ENCODE measurements around the gene GPR62. TPM values are rescaled to one million over a fixed set of nuclear protein-coding genes. Genes with fewer than 3 reads are reported as not detected.

Gene GPR62
- total and polyA plus RNA-seq, 9 donors = 0.15 to 0.83 (median 0.30) TPM

- H3K36me3 ChIP-seq = no peaks in the 10 kb centered on the region
- WGBS, 3 donors = 1 to 10% (median 4%) methylated on average over 11 of the region's 11 CpGs
- peak overlapping the region in 1 of 2 donors; percentile 86 for H3K27ac ChIP-seq
- peak in 3 of 5 donors; percentile 48 to 66 (median 51) for DNase-seq
- peak overlapping the region; percentile 62 for H3K4me3 ChIP-seq
- no peaks in the 10 kb centered on the region for H3K27me3 ChIP-seq
- no peaks in the 10 kb centered on the region for H3K9me3 ChIP-seq
- intact Hi-C loops (cut with DNase I) = no loop called here
- TF ChIP-seq CTCF (IDR thresholded peaks at IDR 0.05) (no peak), POLR2A (IDR thresholded peaks at IDR 0.05) (no peak), EP300 (IDR thresholded peaks at IDR 0.05) (no peak)
- peaks cover 8% of the 10 kb centered on the region for H3K4me1 ChIP-seq (ENCODE audit: insufficient read depth)
Observed at GRCh38 chr3:51968170-51968775, 13.1 kb downstream of the GPR62 start.

- Histone ChIP-seq H3K36me3 (no peaks in the 10 kb centered on the region), H3K9me3 (no peaks in the 10 kb centered on the region), H3K27me3 (no peaks in the 10 kb centered on the region), H3K27ac (no peak overlapping the region), H3K4me1 (ENCODE audit: insufficient read depth) (peaks cover 8% of the 10 kb centered on the region), H3K4me3 (no peak overlapping the region)
- WGBS, 3 donors = 84 to 85% (median 85%) methylated on average over 6 of the region's 6 CpGs
- DNase-seq = no peak
- intact Hi-C loops (cut with DNase I) = no loop called here
- TF ChIP-seq CTCF (IDR thresholded peaks at IDR 0.05) (no peak), EP300 (IDR thresholded peaks at IDR 0.05) (no peak), POLR2A (IDR thresholded peaks at IDR 0.05) (no peak)
Observed at GRCh38 chr3:51968883-51969678, 13.9 kb downstream of the GPR62 start.

GRCh38 chr3:51969841-51970240 is 14.7 kb downstream of the GPR62 start:
- intact Hi-C loops (cut with DNase I) = no loop called here
- no peak for TF ChIP-seq EP300 (IDR thresholded peaks at IDR 0.05)
- TF ChIP-seq CTCF (IDR thresholded peaks at IDR 0.05) = no peak
- TF ChIP-seq POLR2A (IDR thresholded peaks at IDR 0.05) = no peak
- Histone ChIP-seq H3K27me3 (no peaks in the 10 kb centered on the region), H3K27ac (no peak overlapping the region), H3K36me3 (no peaks in the 10 kb centered on the region), H3K4me3 (no peak overlapping the region), H3K4me1 (ENCODE audit: insufficient read depth) (peaks cover 11% of the 10 kb centered on the region), H3K9me3 (no peaks in the 10 kb centered on the region)
- DNase-seq = no peak
- WGBS, 3 donors = 70 to 79% (median 73%) methylated on average over 4 of the region's 4 CpGs

- TF ChIP-seq CTCF (IDR thresholded peaks at IDR 0.05) = no peak
- TF ChIP-seq EP300 (IDR thresholded peaks at IDR 0.05) = no peak
- TF ChIP-seq POLR2A (IDR thresholded peaks at IDR 0.05) = no peak
- Histone ChIP-seq H3K9me3 (no peaks in the 10 kb centered on the region), H3K4me3 (no peak overlapping the region), H3K27ac (no peak overlapping the region), H3K4me1 (ENCODE audit: insufficient read depth) (peaks cover 11% of the 10 kb centered on the region), H3K27me3 (no peaks in the 10 kb centered on the region), H3K36me3 (no peaks in the 10 kb centered on the region)
- intact Hi-C loops (cut with DNase I) = no loop called here
- WGBS, 3 donors = 74 to 77% (median 75%) methylated on average over 6 of the region's 6 CpGs
- no peak for DNase-seq
Observed at GRCh38 chr3:51970606-51971300, 15.6 kb downstream of the GPR62 start.
